ENCODE results near the gene SGK2. TPM values are rescaled to one million over a fixed set of nuclear protein-coding genes. Genes with fewer than 3 reads are reported as not detected.

The SGK2 gene
- total RNA-seq, 1 donor from 2014 or later: 0.85 TPM

DNA sequence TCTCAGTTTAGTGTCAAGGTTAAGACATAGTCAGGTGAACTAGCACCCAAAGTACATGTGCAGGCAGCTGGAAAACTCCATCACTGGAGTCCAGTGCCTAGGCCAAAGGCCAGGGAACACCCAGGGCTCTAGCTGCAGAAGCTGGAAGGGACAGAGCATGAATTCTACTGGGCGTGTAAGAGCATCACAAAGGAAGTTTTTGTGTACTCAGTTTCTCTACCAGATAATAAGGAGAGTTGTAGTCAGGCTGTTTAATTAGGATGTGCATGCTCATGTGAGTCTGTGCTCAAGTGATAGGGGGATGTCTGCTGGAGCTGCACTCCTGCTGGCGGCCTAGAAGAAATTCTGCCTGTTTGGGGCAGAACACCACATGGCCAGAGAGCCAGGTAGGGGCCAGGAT lies 43.2 kb upstream of the SGK2 start:
- no peak overlapping the region for H3K27ac Mint-ChIP-seq (ENCODE audit: unreplicated experiment)
- H3K36me3 Mint-ChIP-seq (ENCODE audit: low read depth, unreplicated experiment): peaks cover 15% of the 10 kb centered on the region
- H3K4me3 Mint-ChIP-seq (ENCODE audit: unreplicated experiment): peak overlapping the region; percentile 10
- H3K4me1 Mint-ChIP-seq (ENCODE audit: unreplicated experiment): no peaks in the 10 kb centered on the region
- H3K27me3 Mint-ChIP-seq (ENCODE audit: unreplicated experiment): peaks cover 10% of the 10 kb centered on the region
- TF ChIP-seq CTCF (IDR thresholded peaks at IDR 0.05; ENCODE audit: unreplicated experiment): no peak
- DNase-seq (ENCODE audit: low spot score): no peak
- no peaks in the 10 kb centered on the region for H3K9me3 Mint-ChIP-seq (ENCODE audit: unreplicated experiment)

DNA sequence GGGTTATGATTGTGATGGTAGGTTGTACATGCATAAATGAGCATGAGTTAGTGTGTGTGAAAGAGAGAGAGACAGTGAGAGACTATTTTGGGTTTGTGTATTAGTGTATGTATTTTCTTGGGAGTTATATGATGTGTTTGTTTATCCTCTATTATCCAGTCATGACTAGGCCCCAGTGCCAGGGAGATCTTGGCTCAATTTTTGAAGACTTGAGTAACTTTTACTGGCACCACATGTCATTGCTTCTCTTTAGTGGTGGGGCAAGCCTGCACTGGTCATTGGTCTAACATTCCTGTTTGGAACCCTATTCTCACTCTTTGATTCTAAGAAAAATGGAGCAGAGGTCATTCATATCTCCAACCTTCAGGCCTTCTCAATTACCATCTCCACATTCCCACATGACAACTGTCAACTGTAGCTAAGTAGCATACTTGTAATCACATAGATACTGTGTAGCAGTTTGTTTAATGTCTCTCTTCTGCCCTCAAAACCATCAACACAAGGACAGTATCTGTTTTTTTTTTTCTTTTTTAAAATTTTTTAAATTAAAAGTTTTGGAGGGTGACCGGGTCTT lies 42.5 kb upstream of the SGK2 start:
- no peaks in the 10 kb centered on the region for H3K9me3 Mint-ChIP-seq (ENCODE audit: unreplicated experiment)
- peaks cover 15% of the 10 kb centered on the region for H3K36me3 Mint-ChIP-seq (ENCODE audit: low read depth, unreplicated experiment)
- H3K4me1 Mint-ChIP-seq (ENCODE audit: unreplicated experiment): no peaks in the 10 kb centered on the region
- peaks cover 10% of the 10 kb centered on the region for H3K27me3 Mint-ChIP-seq (ENCODE audit: unreplicated experiment)
- DNase-seq (ENCODE audit: low spot score): no peak
- TF ChIP-seq CTCF (IDR thresholded peaks at IDR 0.05; ENCODE audit: unreplicated experiment): no peak
- no peak overlapping the region for H3K27ac Mint-ChIP-seq (ENCODE audit: unreplicated experiment)
- no peak overlapping the region for H3K4me3 Mint-ChIP-seq (ENCODE audit: unreplicated experiment)

GRCh38 chr20:43520074-43520630 lies 38.7 kb upstream of the SGK2 start:
- Mint-ChIP-seq H3K9me3 (ENCODE audit: unreplicated experiment) (no peaks in the 10 kb centered on the region), H3K36me3 (ENCODE audit: low read depth, unreplicated experiment) (peaks cover 15% of the 10 kb centered on the region), H3K27me3 (ENCODE audit: unreplicated experiment) (no peaks in the 10 kb centered on the region), H3K27ac (ENCODE audit: unreplicated experiment) (no peak overlapping the region), H3K4me3 (ENCODE audit: unreplicated experiment) (no peak overlapping the region), H3K4me1 (ENCODE audit: unreplicated experiment) (no peaks in the 10 kb centered on the region)
- no peak for TF ChIP-seq CTCF (IDR thresholded peaks at IDR 0.05; ENCODE audit: unreplicated experiment)
- no peak for DNase-seq (ENCODE audit: low spot score)

- H3K36me3 Mint-ChIP-seq (ENCODE audit: low read depth, unreplicated experiment): peaks cover 6% of the 10 kb centered on the region
- no peaks in the 10 kb centered on the region for H3K9me3 Mint-ChIP-seq (ENCODE audit: unreplicated experiment)
- TF ChIP-seq CTCF (IDR thresholded peaks at IDR 0.05; ENCODE audit: unreplicated experiment): no peak
- no peaks in the 10 kb centered on the region for H3K27me3 Mint-ChIP-seq (ENCODE audit: unreplicated experiment)
- no peak for DNase-seq (ENCODE audit: low spot score)
- no peak overlapping the region for H3K27ac Mint-ChIP-seq (ENCODE audit: unreplicated experiment)
- H3K4me1 Mint-ChIP-seq (ENCODE audit: unreplicated experiment): peaks cover 3% of the 10 kb centered on the region
- H3K4me3 Mint-ChIP-seq (ENCODE audit: unreplicated experiment): no peak overlapping the region
Measured at GRCh38 chr20:43525021-43525420, 33.8 kb upstream of the SGK2 start.

DNA sequence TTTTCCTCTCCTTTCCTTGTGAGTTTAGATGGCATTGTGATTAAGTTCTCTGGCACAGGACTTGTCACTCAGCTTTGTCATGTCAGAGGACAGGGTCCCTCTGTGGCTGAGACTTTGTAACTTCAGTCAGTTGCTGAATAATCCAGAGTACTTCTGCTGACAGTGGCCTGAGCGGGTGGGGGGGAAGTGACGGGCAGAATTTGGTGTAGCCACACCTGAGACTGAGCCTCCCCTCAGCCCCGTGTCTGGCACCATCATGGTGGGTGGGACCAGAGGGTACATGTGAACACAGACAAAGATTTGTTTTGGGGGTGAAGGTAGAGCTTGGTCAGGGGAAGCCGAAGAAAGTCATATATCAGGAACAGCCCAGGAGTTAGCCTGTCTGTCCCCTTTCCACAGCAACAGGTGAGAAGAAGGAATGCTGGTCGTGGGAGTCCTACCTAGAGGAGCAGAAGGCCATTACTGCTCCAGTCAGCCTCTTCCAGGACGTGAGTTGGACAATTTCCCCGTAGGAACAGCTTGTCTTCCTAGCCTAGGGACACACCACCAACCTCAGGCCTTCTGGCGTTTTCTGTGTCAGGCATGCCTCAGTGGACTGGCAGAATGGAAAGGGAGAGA lies 30.5 kb upstream of the SGK2 start:
- no peak for TF ChIP-seq CTCF (IDR thresholded peaks at IDR 0.05; ENCODE audit: unreplicated experiment)
- no peak overlapping the region for H3K4me3 Mint-ChIP-seq (ENCODE audit: unreplicated experiment)
- no peak overlapping the region for H3K27ac Mint-ChIP-seq (ENCODE audit: unreplicated experiment)
- peaks cover 3% of the 10 kb centered on the region for H3K4me1 Mint-ChIP-seq (ENCODE audit: unreplicated experiment)
- H3K27me3 Mint-ChIP-seq (ENCODE audit: unreplicated experiment): peaks cover 5% of the 10 kb centered on the region
- H3K36me3 Mint-ChIP-seq (ENCODE audit: low read depth, unreplicated experiment): peaks cover 6% of the 10 kb centered on the region
- no peaks in the 10 kb centered on the region for H3K9me3 Mint-ChIP-seq (ENCODE audit: unreplicated experiment)
- DNase-seq (ENCODE audit: low spot score): no peak

Data from endothelial cell (in vitro differentiated cells).